Sigmoid colon (tissue), 7 donors: ENCODE results near the gene TRAPPC12. TPM values are rescaled to one million over a fixed set of nuclear protein-coding genes. Genes with fewer than 3 reads are reported as not detected.

ENCODE experiments used
- DNase-seq: peaks from one replicate; pipeline ENCODE4 v3.0.0-alpha.2; 2019
- H3K27ac ChIP-seq, 4 donors: fragments of 200-600 bp; sonication (generic); one replicate each; pipeline ENCODE4 v1.5.1; 2016 to 2019; ENCODE audit warnings: mild to moderate bottlenecking in 1 of 4
- H3K27me3 ChIP-seq, 3 donors: fragments of 200-600 bp; sonication (generic); one replicate each; pipeline ENCODE4 v1.5.1; 2019; ENCODE audit warnings: mild to moderate bottlenecking in 1 of 3
- H3K36me3 ChIP-seq, 4 donors: fragments of 200-600 bp; sonication (generic); one replicate each; pipeline ENCODE4 v1.5.1; 2016 to 2019
- H3K4me1 ChIP-seq, 4 donors: fragments of 200-600 bp; sonication (generic); one replicate each; pipeline ENCODE4 v1.5.1; 2017 to 2019
- H3K4me3 ChIP-seq, 4 donors: fragments of 200-600 bp; sonication (generic); one replicate each; pipeline ENCODE4 v1.5.1; 2017 to 2019; ENCODE audit warnings: mild to moderate bottlenecking in 2 of 4, moderate library complexity in 1 of 4
- H3K9me3 ChIP-seq, 4 donors: fragments of 200-600 bp in 3 of 4; sonication (generic) in 3 of 4; one replicate each; pipeline versions ENCODE4 v1.5.1 to v1.6.1; 2013 to 2019
- EP300 ChIP-seq, 4 donors: sonication (generic); formaldehyde crosslinking; IDR thresholded peaks; one replicate each; pipeline ENCODE4 v1.6.1; 2017; ENCODE audit warnings: antibody characterized with exemption in 4 of 4
- POLR2A ChIP-seq, 2 donors: fragments of 450-650 bp; IDR thresholded peaks; one replicate each; pipeline ENCODE4 v1.6.1; 2016; ENCODE audit warnings: antibody characterized with exemption in 2 of 2, mild to moderate bottlenecking in 2 of 2, moderate library complexity in 2 of 2
- POLR2AphosphoS5 ChIP-seq, 4 donors: sonication (generic); formaldehyde crosslinking; IDR thresholded peaks; one replicate each; pipeline ENCODE4 v1.6.1; 2017; ENCODE audit warnings: antibody characterized with exemption in 4 of 4
- WGBS, 2 donors: extraction: QIAGEN DNeasy Blood & Tissue Kit; methylation state at CpG; one replicate each; pipeline ENCODE4 v1.1.7; 2013; 5-methylcytosine and 5-hydroxymethylcytosine counted together
- intact Hi-C: fragments of 100-400 bp; cut with DNase I; formaldehyde crosslinking; loops from one replicate; pipeline ENCODE4 v1.15.1; 2023
- polyA plus RNA-seq, 3 donors: library from polyadenylated mRNA; stranded (reverse); fragments of 200-250 nt; gene quantifications; one replicate each; pipeline ENCODE4 v1.2.3, GENCODE V29; 2013
- total RNA-seq, 4 donors: library from RNA; depleted of rRNA; stranded (reverse); fragments of >200 nt; gene quantifications; one replicate each; pipeline ENCODE4 v1.1.0, GENCODE V29; 2016
- TF ChIP-seq, protein P1 (sequence below), 4 experiments: fragments of 450-650 bp in 3 of 4; fragments of 200-600 bp in 1 of 4; IDR thresholded peaks; one replicate each; pipeline ENCODE4 v1.5.1; 2016 to 2019; ENCODE audit warnings: antibody characterized with exemption in 4 of 4, mild to moderate bottlenecking in 3 of 4, moderate library complexity in 2 of 4
- donor health status: healthy with polysubstance abuse.
- donor health status: Bipolar disorder and iron deficiency.
- donor health status: healthy.

TRAPPC12 gene
- total and polyA plus RNA-seq, 7 donors = 22.7 to 79.5 (median 50.5) TPM

DNA sequence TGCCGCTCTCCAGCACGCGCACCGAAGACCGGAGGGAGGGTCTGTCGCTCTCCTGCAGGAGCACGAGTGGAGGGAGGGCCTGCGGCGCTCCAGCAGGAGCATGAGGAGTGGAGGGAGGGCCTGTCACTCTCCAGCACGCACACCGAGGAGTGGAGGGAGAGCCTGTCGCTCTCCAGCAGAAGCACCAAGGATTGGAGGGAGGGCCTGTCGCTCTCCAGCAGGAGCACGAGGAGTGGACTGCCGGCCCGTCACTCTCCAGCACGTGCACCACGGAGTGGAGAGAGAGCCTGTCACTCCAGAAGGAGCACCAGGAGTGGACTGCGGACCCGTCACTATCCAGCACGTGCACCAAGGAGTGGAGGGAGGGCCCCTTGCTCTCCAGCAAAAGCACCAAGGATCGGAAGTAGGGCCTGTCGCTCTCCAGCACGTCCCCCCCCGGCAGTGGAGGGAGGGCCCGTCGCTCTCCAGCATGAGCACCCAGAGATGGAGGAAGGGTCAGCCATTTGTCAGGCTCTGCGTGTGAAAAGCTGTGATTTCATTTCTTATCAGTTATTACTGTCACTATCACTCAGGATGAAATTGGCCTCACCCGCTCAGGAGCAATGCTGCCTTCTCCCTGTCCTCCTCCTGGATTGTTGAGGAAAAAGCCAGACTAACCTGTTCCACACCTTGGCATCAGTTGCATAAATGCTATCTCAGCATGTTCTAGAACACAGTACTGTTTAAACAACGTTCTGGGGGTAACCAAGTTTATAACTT is 103.9 kb downstream of the TRAPPC12 start:
- 66 to 75% methylated on average over 30 of the region's 30 CpGs for WGBS, 2 donors
- Histone ChIP-seq H3K9me3 (no peaks in the 10 kb centered on the region), H3K4me1 (no peaks in the 10 kb centered on the region), H3K36me3 (peaks cover 0 to 28% (median 15%) of the 10 kb centered on the region in 4 donors), H3K27ac (peak overlapping the region in 1 of 4 donors; percentile 34), H3K4me3 (peak overlapping the region in 1 of 4 donors; percentile 24), H3K27me3 (no peaks in the 10 kb centered on the region)
- intact Hi-C loops = no loop called here
- TF ChIP-seq EP300 (IDR thresholded peaks at IDR 0.05) = no peak
- no peak for TF ChIP-seq POLR2A (IDR thresholded peaks at IDR 0.05)
- TF ChIP-seq, protein P1, sequence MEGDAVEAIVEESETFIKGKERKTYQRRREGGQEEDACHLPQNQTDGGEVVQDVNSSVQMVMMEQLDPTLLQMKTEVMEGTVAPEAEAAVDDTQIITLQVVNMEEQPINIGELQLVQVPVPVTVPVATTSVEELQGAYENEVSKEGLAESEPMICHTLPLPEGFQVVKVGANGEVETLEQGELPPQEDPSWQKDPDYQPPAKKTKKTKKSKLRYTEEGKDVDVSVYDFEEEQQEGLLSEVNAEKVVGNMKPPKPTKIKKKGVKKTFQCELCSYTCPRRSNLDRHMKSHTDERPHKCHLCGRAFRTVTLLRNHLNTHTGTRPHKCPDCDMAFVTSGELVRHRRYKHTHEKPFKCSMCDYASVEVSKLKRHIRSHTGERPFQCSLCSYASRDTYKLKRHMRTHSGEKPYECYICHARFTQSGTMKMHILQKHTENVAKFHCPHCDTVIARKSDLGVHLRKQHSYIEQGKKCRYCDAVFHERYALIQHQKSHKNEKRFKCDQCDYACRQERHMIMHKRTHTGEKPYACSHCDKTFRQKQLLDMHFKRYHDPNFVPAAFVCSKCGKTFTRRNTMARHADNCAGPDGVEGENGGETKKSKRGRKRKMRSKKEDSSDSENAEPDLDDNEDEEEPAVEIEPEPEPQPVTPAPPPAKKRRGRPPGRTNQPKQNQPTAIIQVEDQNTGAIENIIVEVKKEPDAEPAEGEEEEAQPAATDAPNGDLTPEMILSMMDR (IDR thresholded peaks at IDR 0.05) = no peak
- peak in 2 of 4 donors; percentile 28 for TF ChIP-seq POLR2AphosphoS5 (IDR thresholded peaks at IDR 0.05)
- peak; percentile 79 for DNase-seq

DNA sequence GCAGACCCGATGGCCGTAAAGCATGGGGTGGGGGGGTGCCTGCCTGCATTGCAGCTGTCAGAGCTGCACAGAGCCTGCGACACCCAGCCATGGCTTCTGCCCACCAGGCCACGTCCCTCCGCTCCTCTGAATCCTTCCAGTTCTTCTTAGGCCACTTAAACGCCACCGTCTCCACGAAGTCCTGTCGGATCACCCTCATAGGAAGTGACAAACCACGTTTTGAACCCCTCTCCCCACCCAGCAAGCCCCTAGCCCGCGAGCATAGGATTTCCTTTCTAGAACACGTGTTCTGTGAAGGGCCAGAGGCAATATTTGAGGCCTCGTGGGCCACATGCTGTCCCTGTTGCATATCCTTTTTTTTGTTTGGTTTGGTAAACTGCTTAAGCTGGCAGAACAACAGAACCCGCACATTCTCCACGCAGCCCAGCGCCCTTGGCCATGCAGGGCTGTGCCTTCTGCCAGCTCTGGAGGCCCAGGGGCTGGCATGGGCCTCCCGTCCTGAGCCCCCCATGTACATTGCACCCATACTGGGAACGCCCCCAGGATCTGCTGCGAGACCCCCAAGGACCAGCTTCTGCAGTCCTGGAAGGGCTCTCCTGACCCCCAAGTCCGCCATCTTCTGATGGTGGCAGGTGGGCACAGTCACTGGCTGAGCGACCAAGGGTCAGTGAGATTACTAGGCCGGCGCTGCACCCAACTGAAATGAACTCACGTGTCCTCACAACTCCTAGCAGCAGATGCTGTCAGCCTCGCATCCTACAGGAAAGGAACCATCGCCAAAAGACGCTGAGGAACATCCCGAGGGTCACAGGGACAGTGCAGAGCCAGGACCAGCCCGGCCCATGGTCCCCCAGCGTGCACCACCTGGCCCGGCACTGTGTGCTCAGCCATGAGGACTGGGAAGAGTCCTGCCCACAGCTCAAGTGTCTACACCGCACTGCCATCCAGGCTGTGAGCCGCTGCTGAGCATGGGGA is 104.8 kb downstream of the TRAPPC12 start:
- intact Hi-C loops = no loop called here
- H3K27ac ChIP-seq = peak overlapping the region in 1 of 4 donors; percentile 34
- TF ChIP-seq POLR2AphosphoS5 (IDR thresholded peaks at IDR 0.05) = no peak
- TF ChIP-seq, protein P1 (IDR thresholded peaks at IDR 0.05) = no peak
- no peak for TF ChIP-seq EP300 (IDR thresholded peaks at IDR 0.05)
- TF ChIP-seq POLR2A (IDR thresholded peaks at IDR 0.05) = no peak
- H3K9me3 ChIP-seq = no peaks in the 10 kb centered on the region
- no peaks in the 10 kb centered on the region for H3K4me1 ChIP-seq
- peak; percentile 52 for DNase-seq
- WGBS, 2 donors = 91 to 93% methylated on average over 34 of the region's 34 CpGs
- H3K36me3 ChIP-seq = peaks cover 0 to 19% (median 7%) of the 10 kb centered on the region in 4 donors
- no peak overlapping the region for H3K4me3 ChIP-seq
- H3K27me3 ChIP-seq = no peaks in the 10 kb centered on the region

DNA sequence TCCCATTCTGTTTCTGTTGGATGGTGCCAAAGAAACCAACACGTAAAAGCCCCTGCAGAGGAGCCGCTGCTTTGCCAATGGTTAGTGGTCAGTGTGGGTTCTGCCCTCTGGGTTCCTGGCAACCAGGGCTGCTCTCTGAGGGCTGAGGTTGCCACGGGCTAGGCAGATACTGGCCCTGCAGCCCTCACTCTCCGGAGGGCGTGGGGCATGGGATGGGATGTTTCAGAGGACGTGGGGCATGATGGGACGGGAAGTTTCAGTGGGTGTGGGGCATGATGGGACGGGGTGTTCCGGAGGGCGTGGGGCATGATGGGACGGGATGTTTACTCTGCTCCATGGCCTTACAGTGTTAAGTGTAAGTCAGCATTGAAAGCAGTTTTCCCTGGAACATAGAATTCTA is 105.7 kb downstream of the TRAPPC12 start:
- intact Hi-C loops = no loop called here
- TF ChIP-seq POLR2AphosphoS5 (IDR thresholded peaks at IDR 0.05) (no peak), EP300 (IDR thresholded peaks at IDR 0.05) (no peak), POLR2A (IDR thresholded peaks at IDR 0.05) (no peak)
- TF ChIP-seq, protein P1 (IDR thresholded peaks at IDR 0.05) = no peak
- peak; percentile 51 for DNase-seq
- H3K27ac ChIP-seq = no peak overlapping the region
- H3K4me3 ChIP-seq = no peak overlapping the region
- H3K9me3 ChIP-seq = no peaks in the 10 kb centered on the region
- H3K36me3 ChIP-seq = peaks cover 0 to 10% (median 3%) of the 10 kb centered on the region in 4 donors
- no peaks in the 10 kb centered on the region for H3K27me3 ChIP-seq
- no peaks in the 10 kb centered on the region for H3K4me1 ChIP-seq
- WGBS, 2 donors = 91 to 92% methylated on average over 11 of the region's 11 CpGs

- 91 to 92% methylated on average over 29 of the region's 29 CpGs for WGBS, 2 donors
- no peaks in the 10 kb centered on the region for H3K9me3 ChIP-seq
- peak; percentile 60 for DNase-seq
- H3K36me3 ChIP-seq = peaks cover 0 to 6% (median 3%) of the 10 kb centered on the region in 4 donors
- H3K27ac ChIP-seq = no peak overlapping the region
- no peak overlapping the region for H3K4me3 ChIP-seq
- no peaks in the 10 kb centered on the region for H3K27me3 ChIP-seq
- intact Hi-C loops = no loop called here
- TF ChIP-seq POLR2AphosphoS5 (IDR thresholded peaks at IDR 0.05) (no peak), EP300 (IDR thresholded peaks at IDR 0.05) (no peak)
- no peaks in the 10 kb centered on the region for H3K4me1 ChIP-seq
These were observed 106.8 kb downstream of the TRAPPC12 start for GRCh38 chr2:3486047-3487027.
